VCaP (cell line): ENCODE measurements around the gene ATP13A5.

ENCODE experiments used
- H3K27ac ChIP-seq: fragments of 450-650 bp; 2 replicates; pipeline ENCODE4 v1.5.1; 2017
- CTCF ChIP-seq: fragments of 450-650 bp; conservative IDR thresholded peaks from 2 replicates; pipeline ENCODE4 v1.5.1; 2017; ENCODE audit warnings: mild to moderate bottlenecking, moderate library complexity

ATP13A5 gene

GRCh38 chr3:193301433-193301832 lies 77.1 kb downstream of the ATP13A5 start:
- TF ChIP-seq CTCF = no peak
- H3K27ac ChIP-seq = no peak overlapping the region

- TF ChIP-seq CTCF = no peak
- no peak overlapping the region for H3K27ac ChIP-seq
These were observed 81.1 kb downstream of the ATP13A5 start for GRCh38 chr3:193297421-193297820.

- no peak for TF ChIP-seq CTCF
- no peak overlapping the region for H3K27ac ChIP-seq
These were observed 82.6 kb downstream of the ATP13A5 start for GRCh38 chr3:193295985-193296384.

GRCh38 chr3:193292386-193292785 lies 86.2 kb downstream of the ATP13A5 start:
- TF ChIP-seq CTCF = no peak
- no peak overlapping the region for H3K27ac ChIP-seq

GRCh38 chr3:193271101-193271840 lies 107.3 kb downstream of the ATP13A5 start:
- no peak for TF ChIP-seq CTCF
- no peak overlapping the region for H3K27ac ChIP-seq

- no peak for TF ChIP-seq CTCF
These were observed 108.1 kb downstream of the ATP13A5 start for GRCh38 chr3:193270451-193270850.

GRCh38 chr3:193269343-193270028 lies 109.1 kb downstream of the ATP13A5 start:
- no peak for TF ChIP-seq CTCF
- H3K27ac ChIP-seq = no peak overlapping the region

More at GRCh38 chr3:193270451-193270850, 108.1 kb downstream of the ATP13A5 start:
- no peak overlapping the region for H3K27ac ChIP-seq
